Measurements from ENCODE around the gene P2RX3. TPM values are rescaled to one million over a fixed set of nuclear protein-coding genes. Genes with fewer than 3 reads are reported as not detected.
"Not testable (repeated sequence)": the region's sequence is repeated elsewhere in the genome, so short reads cannot be mapped to it uniquely, and the experiment has no call there.

P2RX3 gene
- total RNA-seq, 1 donor from 2014 or later, result 1.3 TPM

DNA sequence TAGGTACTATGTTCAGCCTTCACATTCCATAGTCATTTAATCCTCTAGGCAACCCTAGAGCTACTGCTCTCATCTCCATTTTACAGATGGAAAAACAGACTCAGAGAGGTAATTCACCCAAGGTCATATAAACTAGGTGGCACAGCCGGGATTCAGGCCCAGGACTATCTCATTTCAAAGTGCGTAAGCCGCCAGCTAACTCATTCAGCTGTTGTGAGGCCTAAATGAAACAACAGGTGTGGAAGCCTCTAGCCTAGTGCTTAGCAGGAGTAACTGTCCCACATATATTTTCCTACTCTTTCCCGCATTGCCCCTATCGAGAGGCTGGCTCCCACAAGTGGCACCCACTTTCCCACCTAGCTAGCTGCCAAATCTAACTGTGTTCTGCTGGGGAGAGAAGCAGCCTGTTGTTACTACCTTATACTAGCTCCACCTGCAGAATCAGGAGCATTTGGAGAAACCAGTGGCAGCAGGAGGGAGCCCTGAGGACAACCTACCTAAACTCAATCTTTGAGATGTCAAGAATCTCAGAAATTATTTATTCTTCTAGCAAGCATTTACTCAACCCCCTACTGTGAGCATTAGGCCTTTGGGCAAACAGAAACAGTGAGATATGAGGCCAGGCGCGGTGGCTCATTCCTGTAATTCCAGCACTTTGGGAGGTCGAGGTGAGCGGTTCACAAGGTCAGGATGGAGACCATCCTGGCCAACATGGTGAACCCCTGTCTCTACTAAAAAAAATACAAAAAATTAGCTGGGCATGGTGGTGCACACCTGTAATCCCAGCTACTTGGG is 21.9 kb downstream of the P2RX3 start:
- DNase-seq (no peak), ATAC-seq (ENCODE audit: poor library complexity) (no peak)
- intact Hi-C loops (cut with DNase I), result no loop called here

GRCh38 chr11:57360991-57361390 is 22.8 kb downstream of the P2RX3 start:
- intact Hi-C loops (cut with DNase I), result no loop called here
- ATAC-seq (ENCODE audit: poor library complexity), result no peak

DNA sequence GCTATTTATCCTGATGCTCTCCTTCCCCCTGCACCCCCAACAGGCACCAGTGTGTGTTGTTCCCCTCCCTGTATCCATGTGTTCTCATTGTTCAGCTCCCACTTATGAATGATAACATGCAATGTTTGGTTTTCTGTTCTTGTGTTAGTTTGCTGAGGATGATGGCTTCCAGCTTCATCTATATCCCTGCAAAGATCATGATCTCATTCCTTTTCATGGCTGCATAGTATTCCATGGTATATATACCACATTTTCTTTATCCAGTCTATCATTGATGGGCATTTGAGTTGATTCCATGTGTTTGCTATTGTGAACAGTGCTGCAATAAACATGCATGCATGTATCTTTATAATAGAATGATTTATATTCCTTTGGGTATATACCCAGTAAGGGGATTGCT is 23.3 kb downstream of the P2RX3 start:
- ATAC-seq (ENCODE audit: poor library complexity); intact Hi-C loops (cut with DNase I); DNase-seq: not testable (repeated sequence)

More at GRCh38 chr11:57360991-57361390, 22.8 kb downstream of the P2RX3 start:
- no peak for DNase-seq

GRCh38 chr11:57361926-57362325 is 23.8 kb downstream of the P2RX3 start:
- intact Hi-C loops (cut with DNase I), result no loop called here
- ATAC-seq (ENCODE audit: poor library complexity) (no peak), DNase-seq (no peak)

DNA sequence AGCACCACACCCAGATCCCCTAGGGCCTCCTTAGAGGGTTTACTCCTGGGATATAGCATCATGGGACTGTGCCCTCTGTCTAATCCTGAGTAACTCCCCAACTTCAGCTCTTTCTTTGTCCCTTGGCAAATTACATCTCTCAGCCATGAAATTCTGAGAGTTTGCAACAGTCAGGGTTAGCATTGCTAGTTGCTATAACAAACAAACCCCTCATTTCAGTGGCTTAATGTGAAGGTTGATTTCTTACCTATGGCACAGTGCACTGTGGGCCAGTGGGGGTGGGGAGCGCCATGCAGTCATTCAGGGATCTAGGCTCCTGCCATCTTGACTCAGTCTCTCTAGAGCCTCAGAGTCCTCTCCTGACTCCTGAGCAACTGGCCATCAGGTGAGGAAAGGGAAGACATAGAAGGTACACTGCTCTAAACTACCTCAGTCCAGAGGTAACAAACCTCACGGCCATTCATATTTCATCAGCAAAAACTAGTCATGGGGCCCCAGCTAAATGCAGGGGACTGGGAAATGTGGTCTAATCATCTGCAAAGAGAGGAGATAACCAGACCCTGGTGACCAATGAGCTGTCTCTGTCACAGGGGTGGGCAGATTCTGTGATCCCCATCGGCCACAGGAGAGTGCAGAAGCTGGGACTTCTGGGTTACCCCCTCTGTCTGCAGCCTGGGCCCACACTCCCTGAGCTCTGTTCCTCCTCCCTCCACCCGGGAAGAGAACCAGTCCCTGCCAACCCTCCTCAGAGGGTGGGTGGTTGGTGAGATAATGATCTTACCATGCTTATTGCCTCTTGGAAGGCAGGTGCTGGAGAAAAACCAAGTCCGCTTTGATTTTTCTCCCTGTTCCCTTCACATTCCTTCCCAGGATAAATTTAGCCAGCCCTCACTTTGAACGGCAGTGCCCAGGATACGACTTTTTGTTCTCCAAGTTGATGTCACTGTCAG is 25.3 kb downstream of the P2RX3 start:
- ATAC-seq (ENCODE audit: poor library complexity) (no peak), DNase-seq (no peak)
- intact Hi-C loops (cut with DNase I), result no loop called here

- DNase-seq, result no peak
- intact Hi-C loops (cut with DNase I), result no loop called here
- no peak for ATAC-seq (ENCODE audit: poor library complexity)
Measured at GRCh38 chr11:57364851-57365660, 26.9 kb downstream of the P2RX3 start.

- DNase-seq (no peak), ATAC-seq (ENCODE audit: poor library complexity) (no peak)
- intact Hi-C loops (cut with DNase I), result no loop called here
Measured at GRCh38 chr11:57368106-57368844, 30.1 kb downstream of the P2RX3 start.

GRCh38 chr11:57368845-57369232 is 30.7 kb downstream of the P2RX3 start:
- no peak for DNase-seq
- no peak for ATAC-seq (ENCODE audit: poor library complexity)
- intact Hi-C loops (cut with DNase I), result no loop called here

DNA sequence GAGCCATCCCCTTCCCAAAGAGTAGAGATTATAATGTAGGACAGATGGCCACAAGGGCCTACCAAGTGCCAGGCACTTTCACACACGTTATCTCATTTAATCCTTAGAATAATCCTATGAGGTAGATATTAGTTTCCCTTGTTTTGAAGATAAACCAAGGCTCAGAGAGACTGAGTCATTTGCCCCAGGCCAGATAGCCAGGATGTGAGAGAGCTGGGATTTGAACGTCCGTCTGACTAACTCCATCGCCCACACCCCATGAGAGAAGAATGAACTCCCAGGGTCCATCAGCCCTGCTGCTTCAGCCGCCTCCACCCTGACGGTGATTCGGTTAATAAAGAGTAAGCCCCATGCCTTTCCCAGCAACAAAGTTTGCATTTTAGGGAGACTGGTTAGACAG is 32.1 kb downstream of the P2RX3 start:
- intact Hi-C loops (cut with DNase I), result no loop called here
- ATAC-seq (ENCODE audit: poor library complexity), result no peak
- DNase-seq, result no peak

GRCh38 chr11:57370941-57371340 is 32.8 kb downstream of the P2RX3 start:
- DNase-seq (no peak), ATAC-seq (ENCODE audit: poor library complexity) (no peak)

DNA sequence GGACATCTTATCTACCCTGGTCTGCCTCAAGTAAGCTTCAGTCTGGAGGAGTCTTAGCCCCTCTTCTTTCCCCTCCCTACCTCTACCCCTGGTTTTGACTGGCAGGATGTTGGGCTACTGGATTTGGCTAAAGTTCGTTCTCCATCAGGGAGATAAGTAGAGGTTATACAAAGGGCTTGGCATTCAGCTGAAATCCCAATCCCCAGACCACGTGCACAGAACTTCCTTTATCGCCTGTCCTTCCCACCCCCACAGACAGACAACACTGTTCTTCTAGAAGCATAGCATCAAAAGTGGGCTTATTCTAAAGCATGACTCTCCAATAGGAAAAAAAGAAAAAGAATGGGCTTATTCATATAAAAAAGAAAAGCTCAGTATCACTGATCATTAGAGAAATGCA is 35.0 kb downstream of the P2RX3 start:
- ATAC-seq (ENCODE audit: poor library complexity) (peak; percentile 38), DNase-seq (no peak)
- intact Hi-C loops (cut with DNase I), result no loop called here

More at GRCh38 chr11:57370941-57371340, 32.8 kb downstream of the P2RX3 start:
- intact Hi-C loops (cut with DNase I), result no loop called here

- ATAC-seq (ENCODE audit: poor library complexity) (no peak), DNase-seq (no peak)
- intact Hi-C loops (cut with DNase I), result no loop called here
Measured at GRCh38 chr11:57374966-57375365, 36.8 kb downstream of the P2RX3 start.

DNA sequence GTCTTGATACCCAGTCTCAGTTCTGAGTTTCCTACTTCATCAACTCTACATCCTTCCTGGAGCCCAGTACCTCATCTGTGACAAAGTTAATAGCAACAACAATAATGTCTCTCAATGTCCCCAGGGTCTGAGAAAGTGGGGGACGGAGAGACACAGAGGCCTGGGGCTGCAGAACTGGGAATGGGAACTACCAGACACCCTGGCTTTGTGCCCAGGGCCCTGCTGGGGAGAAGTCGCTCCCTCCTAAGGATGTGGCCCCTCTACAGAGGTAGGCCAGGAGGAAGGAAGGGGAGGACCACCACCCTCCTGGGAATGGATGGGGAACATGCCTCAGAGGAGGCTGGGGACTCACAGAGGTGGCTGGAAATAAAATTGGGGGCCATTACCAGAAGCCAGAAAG is 37.3 kb downstream of the P2RX3 start:
- DNase-seq (no peak), ATAC-seq (ENCODE audit: poor library complexity) (no peak)
- intact Hi-C loops (cut with DNase I), result no loop called here

DNA sequence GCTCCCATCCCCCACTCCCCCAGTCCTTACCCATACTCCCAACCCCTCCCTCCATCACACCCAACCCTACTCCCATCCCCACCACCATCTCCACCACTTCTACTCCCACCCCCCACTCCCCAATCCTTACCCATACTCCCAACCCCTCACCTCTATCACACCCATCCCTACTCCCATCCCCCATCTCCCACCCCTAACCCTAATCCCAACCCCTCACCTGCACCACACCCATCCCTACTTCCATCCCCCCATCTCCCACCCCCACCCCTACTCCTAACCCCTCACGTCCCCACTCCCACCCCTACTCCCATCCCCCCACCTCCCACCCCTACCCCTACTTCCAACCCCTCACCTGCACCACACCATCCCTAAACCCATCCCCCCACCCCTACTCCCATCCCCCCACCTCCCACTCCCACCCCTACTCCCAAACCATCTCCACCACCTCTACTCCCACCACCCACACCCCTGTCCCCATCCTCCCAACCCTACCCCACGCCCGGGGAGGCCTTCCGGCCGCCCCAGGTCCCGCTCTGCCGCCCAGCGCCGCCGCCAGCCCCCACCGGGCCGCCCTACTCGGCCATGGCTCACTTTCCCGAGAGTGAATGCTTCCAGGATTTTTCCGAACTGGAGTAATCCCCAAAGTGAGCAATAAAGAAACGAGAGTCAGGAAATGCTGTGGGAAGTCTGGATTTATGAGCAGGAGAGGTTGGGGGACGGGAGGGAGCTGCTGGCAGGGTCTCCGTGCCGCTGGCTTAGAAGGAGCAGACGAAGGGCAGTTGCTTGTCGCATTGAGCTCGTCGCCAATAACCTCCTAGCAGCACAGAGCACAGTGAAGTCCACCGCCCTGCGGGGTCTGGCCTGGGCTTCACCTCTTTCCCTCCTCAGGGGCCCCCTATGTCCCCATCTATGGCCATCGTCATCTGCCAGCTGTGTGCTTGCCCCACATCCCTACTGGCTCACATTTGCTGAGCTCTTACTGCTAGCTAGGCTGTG is 38.2 kb downstream of the P2RX3 start:
- DNase-seq, result no peak
- intact Hi-C loops (cut with DNase I), result no loop called here
- ATAC-seq (ENCODE audit: poor library complexity), result no peak

GRCh38 chr11:57377107-57377506 is 39.0 kb downstream of the P2RX3 start:
- no peak for ATAC-seq (ENCODE audit: poor library complexity)
- intact Hi-C loops (cut with DNase I), result no loop called here
- no peak for DNase-seq

DNA sequence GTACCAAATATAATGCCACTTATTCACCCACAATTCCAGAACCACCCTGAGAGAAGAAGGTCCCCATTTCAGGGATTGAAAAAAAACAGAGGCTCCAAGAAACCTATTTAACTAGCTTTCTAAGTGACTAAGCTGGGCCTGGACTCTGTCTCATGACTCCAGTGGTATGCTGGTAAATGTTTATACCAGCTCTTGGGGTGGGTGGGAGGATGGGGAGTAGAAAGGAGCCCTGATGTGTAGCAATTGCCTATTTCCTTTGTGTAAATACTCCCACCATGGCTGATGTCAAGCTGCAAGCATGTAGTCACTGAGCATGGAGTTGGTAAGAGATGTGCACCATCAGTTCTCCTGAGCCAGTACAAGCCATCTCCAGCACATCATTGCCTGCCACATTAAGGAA is 40.0 kb downstream of the P2RX3 start:
- ATAC-seq (ENCODE audit: poor library complexity) (no peak), DNase-seq (no peak)
- intact Hi-C loops (cut with DNase I), result no loop called here

DNA sequence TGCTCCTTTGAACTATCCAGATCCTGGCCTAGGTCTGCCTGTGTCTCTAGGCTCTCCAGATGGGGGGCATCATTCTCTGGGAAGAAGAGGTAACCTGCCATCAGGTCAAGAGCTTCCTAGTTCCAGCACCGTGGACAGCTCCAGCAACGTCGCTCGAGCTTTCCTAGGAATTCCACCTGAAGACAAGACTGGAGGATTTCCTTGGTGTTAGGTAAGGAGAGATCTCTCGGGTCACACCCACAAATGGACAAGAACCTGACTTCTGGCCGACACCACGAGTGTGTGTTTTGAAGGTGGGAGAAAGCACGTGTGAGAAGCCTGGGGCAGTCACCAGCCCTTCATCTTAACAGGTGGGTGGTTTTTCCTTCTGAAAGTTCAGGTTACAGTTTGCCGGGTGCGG is 41.6 kb downstream of the P2RX3 start:
- intact Hi-C loops (cut with DNase I), result no loop called here
- ATAC-seq (ENCODE audit: poor library complexity) (no peak), DNase-seq (no peak)
